Transverse colon (tissue), 4 donors: Measurements from ENCODE around the gene BET1. TPM values are rescaled to one million over a fixed set of nuclear protein-coding genes. Genes with fewer than 3 reads are reported as not detected.
A peak's percentile ranks its signal among the peaks of the same experiment; 100 is the strongest.

Experiments used
- DNase-seq: peaks from one replicate; pipeline ENCODE4 v3.0.0-alpha.2; 2019
- H3K27ac ChIP-seq, 4 donors: fragments of 200-600 bp; sonication (generic); 2 replicates each; pipeline ENCODE4 v1.5.1; 2016 to 2018; ENCODE audit warnings: inconsistent platforms in 4 of 4
- H3K27me3 ChIP-seq: fragments of 200-600 bp; sonication (generic); 2 replicates; pipeline ENCODE4 v1.5.1; 2017; ENCODE audit warnings: inconsistent platforms
- H3K36me3 ChIP-seq, 4 donors: fragments of 200-600 bp; sonication (generic); 2 replicates each; pipeline ENCODE4 v1.5.1; 2017 to 2019; ENCODE audit warnings: inconsistent platforms in 4 of 4
- H3K4me1 ChIP-seq, 4 donors: fragments of 200-600 bp; sonication (generic); 2 replicates each; pipeline ENCODE4 v1.5.1; 2017 to 2020; ENCODE audit warnings: inconsistent platforms in 4 of 4
- H3K4me3 ChIP-seq, 4 donors: fragments of 200-600 bp; sonication (generic); 1 replicate in 1 of 4; 2 replicates in 3 of 4; pipeline versions ENCODE4 v1.5.1 to v1.6.1; 2017 to 2019; ENCODE audit warnings: inconsistent platforms in 4 of 4
- H3K9me3 ChIP-seq, 2 donors: fragments of 200-600 bp; sonication (generic); 2 replicates each; pipeline ENCODE4 v1.5.1; 2017 to 2019; ENCODE audit warnings: inconsistent platforms in 2 of 2
- EP300 ChIP-seq: sonication (generic); formaldehyde crosslinking; IDR thresholded peaks from one replicate; pipeline ENCODE4 v1.6.1; 2017; ENCODE audit warnings: antibody characterized with exemption, low read depth
- POLR2A ChIP-seq: fragments of 450-650 bp; IDR thresholded peaks from one replicate; pipeline ENCODE4 v1.6.1; 2016; ENCODE audit warnings: antibody characterized with exemption, mild to moderate bottlenecking, moderate library complexity
- POLR2AphosphoS5 ChIP-seq, 3 donors: sonication (generic); formaldehyde crosslinking; IDR thresholded peaks; one replicate each; pipeline ENCODE4 v1.6.1; 2016; ENCODE audit warnings: antibody characterized with exemption in 3 of 3
- WGBS, 2 donors: methylation state at CpG; one replicate each; pipeline ENCODE4 v1.1.5; 2018; ENCODE audit warnings: low coverage in 1 of 2; 5-methylcytosine and 5-hydroxymethylcytosine counted together
- in situ Hi-C, 4 donors: fragments of 200-750 bp; cut with MboI; loops; one replicate each; pipeline versions ENCODE4 v1.15.0 to v1.15.1; 2017; ENCODE audit warnings: low sequenced_read_pairs in 3 of 4, low pct_ligation_motif_present in 1 of 4, low pct_unique_long_range_greater_than_20kb in 1 of 4
- intact Hi-C: fragments of 100-400 bp; cut with DNase I; formaldehyde crosslinking; loops from one replicate; pipeline ENCODE4 v1.15.1; 2023; ENCODE audit warnings: low total_unique reads
- total RNA-seq, 4 donors: library from RNA; depleted of rRNA; stranded (reverse); fragments of >200 nt; gene quantifications; one replicate each; pipeline ENCODE4 v1.1.0, GENCODE V29; 2016
- TF ChIP-seq, protein P1 (sequence below), 5 experiments: fragments of 200-600 bp in 3 of 5; fragments of 450-650 bp in 2 of 5; sonication (generic) in 3 of 5; IDR thresholded peaks; 1 replicate in 2 of 5; 2 replicates in 3 of 5; pipeline ENCODE4 v1.5.1; 2016 to 2017; ENCODE audit warnings: antibody characterized with exemption in 5 of 5, inconsistent platforms in 3 of 5, mild to moderate bottlenecking in 2 of 5, moderate library complexity in 1 of 5

BET1 gene
- total RNA-seq, 4 donors from 2014 or later: 15.7 to 28.9 (median 21.2) TPM

DNA sequence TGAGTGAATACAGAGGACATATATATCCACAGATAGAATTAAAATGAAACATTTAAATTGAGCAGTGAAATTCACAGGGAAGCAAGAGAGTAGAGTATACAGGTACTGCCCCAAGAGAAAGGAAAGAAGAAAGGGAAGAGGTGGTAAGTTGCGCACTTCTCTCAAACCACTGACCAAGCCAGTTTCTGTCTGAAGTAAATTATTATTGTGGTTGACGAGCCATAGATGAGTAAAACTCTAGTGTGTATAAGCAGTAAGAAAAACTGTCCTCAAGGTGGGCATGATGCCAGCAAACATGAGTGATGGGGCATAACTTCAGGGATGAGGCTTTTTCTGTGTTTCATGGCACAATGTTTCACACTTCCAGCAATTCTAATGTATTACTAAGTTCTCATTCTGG, 4.4 kb upstream of the BET1 start:
- Histone ChIP-seq H3K36me3 (no peaks in the 10 kb centered on the region), H3K27me3 (peaks cover 10% of the 10 kb centered on the region), H3K4me1 (peaks cover 0 to 8% (median 4%) of the 10 kb centered on the region in 4 donors), H3K4me3 (no peak overlapping the region), H3K9me3 (no peaks in the 10 kb centered on the region), H3K27ac (no peak overlapping the region)
- intact Hi-C loops: loop anchor here (10.0 kb wide), 1 partner anchor 104 kb away; the partner anchor contains the start of gene GNGT1
- in situ Hi-C loops: no loop called here
- TF ChIP-seq, protein P1, sequence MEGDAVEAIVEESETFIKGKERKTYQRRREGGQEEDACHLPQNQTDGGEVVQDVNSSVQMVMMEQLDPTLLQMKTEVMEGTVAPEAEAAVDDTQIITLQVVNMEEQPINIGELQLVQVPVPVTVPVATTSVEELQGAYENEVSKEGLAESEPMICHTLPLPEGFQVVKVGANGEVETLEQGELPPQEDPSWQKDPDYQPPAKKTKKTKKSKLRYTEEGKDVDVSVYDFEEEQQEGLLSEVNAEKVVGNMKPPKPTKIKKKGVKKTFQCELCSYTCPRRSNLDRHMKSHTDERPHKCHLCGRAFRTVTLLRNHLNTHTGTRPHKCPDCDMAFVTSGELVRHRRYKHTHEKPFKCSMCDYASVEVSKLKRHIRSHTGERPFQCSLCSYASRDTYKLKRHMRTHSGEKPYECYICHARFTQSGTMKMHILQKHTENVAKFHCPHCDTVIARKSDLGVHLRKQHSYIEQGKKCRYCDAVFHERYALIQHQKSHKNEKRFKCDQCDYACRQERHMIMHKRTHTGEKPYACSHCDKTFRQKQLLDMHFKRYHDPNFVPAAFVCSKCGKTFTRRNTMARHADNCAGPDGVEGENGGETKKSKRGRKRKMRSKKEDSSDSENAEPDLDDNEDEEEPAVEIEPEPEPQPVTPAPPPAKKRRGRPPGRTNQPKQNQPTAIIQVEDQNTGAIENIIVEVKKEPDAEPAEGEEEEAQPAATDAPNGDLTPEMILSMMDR (IDR thresholded peaks at IDR 0.05): no peak
- no peak for TF ChIP-seq POLR2AphosphoS5 (IDR thresholded peaks at IDR 0.05)
- no peak for TF ChIP-seq EP300
- TF ChIP-seq POLR2A: no peak
- 71 to 75% methylated on average over 2 of the region's 2 CpGs for WGBS, 2 donors
- no peak for DNase-seq

DNA sequence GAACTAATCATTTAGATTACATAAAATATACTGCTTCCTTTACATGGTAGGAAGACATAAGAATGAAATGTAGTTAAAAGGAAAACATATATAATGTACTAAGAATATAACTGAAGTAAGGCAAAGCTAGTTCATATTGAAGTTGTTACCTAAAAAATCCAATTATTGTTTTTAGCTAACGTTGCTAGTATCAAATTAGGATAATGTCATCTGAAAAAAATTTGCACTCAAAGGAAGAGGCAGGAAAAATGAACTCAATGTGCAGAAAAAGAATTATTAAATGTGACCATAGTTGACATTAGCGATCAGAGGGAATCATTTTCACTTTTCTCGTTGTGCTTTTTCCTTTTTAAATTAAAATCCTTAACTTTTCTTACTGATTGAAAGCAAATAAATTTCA, 1.6 kb upstream of the BET1 start:
- WGBS, 2 donors: 70 to 84% methylated on average over 3 of the region's 3 CpGs
- in situ Hi-C loops: no loop called here
- peaks cover 5 to 23% (median 14%) of the 10 kb centered on the region in 4 donors for H3K4me1 ChIP-seq

DNA sequence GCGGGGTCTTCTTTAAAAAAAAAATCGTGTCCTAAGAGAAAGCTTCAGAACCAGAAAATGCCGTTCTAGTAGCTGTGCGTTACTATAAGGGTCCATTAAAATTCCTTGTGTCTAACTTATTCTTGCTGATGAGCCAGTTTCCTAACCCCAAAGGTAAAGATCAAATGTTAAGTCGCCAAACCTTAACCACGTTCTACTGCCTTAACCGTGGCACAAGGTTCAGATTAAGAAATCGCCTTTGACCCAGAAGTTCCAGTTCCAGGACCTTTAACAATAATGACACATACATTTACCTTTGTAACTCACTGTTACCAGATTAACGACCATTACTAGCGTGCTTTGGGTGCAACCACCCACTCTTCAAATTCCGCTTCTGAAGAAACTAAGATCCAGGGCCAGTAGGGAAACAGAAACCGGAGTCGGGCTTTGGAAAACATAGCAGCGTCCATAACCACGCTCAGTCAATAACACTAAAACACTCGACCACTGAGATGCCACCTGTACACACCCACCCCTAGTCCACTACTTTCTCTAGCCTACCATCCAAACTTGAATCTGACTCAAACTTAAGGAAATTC, 620 bp downstream of the BET1 start:
- DNase-seq: no peak
- H3K27me3 ChIP-seq: peaks cover 10% of the 10 kb centered on the region
- TF ChIP-seq, protein P1 (IDR thresholded peaks at IDR 0.05): no peak
- TF ChIP-seq POLR2A (no peak), POLR2AphosphoS5 (IDR thresholded peaks at IDR 0.05) (no peak), EP300 (no peak)
- H3K36me3 ChIP-seq: peaks cover 0 to 6% (median under 1%) of the 10 kb centered on the region in 4 donors
- H3K9me3 ChIP-seq: no peaks in the 10 kb centered on the region
- H3K27ac ChIP-seq: peak overlapping the region; percentile 87 to 94 (median 89)
- intact Hi-C loops: loop anchor here (10.0 kb wide), 1 partner anchor 99 kb away; the partner anchor contains the start of gene GNGT1
- peaks cover 5 to 23% (median 14%) of the 10 kb centered on the region in 4 donors for H3K4me1 ChIP-seq
- in situ Hi-C loops: no loop called here
- 6 to 8% methylated on average over 8 to 16 of the region's 16 CpGs for WGBS, 2 donors
- H3K4me3 ChIP-seq: peak overlapping the region; percentile 75 to 96 (median 94)

More for the DNA sequence above, 1.6 kb upstream of the BET1 start:
- intact Hi-C loops: loop anchor here (10.0 kb wide), 1 partner anchor 101 kb away; the partner anchor contains the start of gene GNGT1
- no peak overlapping the region for H3K27ac ChIP-seq
- H3K27me3 ChIP-seq: peaks cover 10% of the 10 kb centered on the region
- no peak overlapping the region for H3K4me3 ChIP-seq
- TF ChIP-seq EP300 (no peak), POLR2A (no peak), POLR2AphosphoS5 (IDR thresholded peaks at IDR 0.05) (no peak)
- TF ChIP-seq, protein P1 (IDR thresholded peaks at IDR 0.05): no peak
- no peak for DNase-seq
- no peaks in the 10 kb centered on the region for H3K9me3 ChIP-seq
- no peaks in the 10 kb centered on the region for H3K36me3 ChIP-seq

DNA sequence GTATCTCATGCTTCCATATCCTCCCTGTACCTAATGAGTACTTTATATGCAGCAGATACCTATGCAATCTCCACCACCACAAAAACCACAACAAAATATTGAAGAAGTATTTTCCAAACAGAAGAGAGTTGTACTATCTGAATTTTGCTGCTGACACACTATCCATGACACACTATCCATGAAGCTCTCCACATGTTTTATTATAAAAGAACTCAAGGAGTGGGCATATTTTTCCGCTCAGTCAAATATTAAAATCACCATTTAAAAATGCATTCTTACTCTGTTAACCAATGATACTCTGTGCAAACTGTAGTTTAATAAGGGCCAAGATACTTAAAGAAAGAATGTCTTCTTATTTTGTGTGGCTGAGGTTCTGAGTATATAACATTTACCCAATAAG, 2.8 kb downstream of the BET1 start:
- WGBS, 2 donors: 100% methylated on average over 1 of the region's 1 CpG
- intact Hi-C loops (loop anchor here (10.0 kb wide), 1 partner anchor 97 kb away; the partner anchor contains the start of gene GNGT1), in situ Hi-C loops (no loop called here)
- TF ChIP-seq POLR2A: no peak
- TF ChIP-seq, protein P1 (IDR thresholded peaks at IDR 0.05): no peak
- TF ChIP-seq EP300: no peak
- no peak for TF ChIP-seq POLR2AphosphoS5 (IDR thresholded peaks at IDR 0.05)
- DNase-seq: no peak
- H3K9me3 ChIP-seq: no peaks in the 10 kb centered on the region
- no peak overlapping the region for H3K4me3 ChIP-seq
- peaks cover 5 to 23% (median 14%) of the 10 kb centered on the region in 4 donors for H3K4me1 ChIP-seq
- H3K27me3 ChIP-seq: peaks cover 10% of the 10 kb centered on the region
- H3K36me3 ChIP-seq: peaks cover 0 to 13% (median 5%) of the 10 kb centered on the region in 4 donors
- H3K27ac ChIP-seq: no peak overlapping the region
